Spleen (tissue), 11 donors: ENCODE results near the gene NUP153. TPM values are rescaled to one million over a fixed set of nuclear protein-coding genes. Genes with fewer than 3 reads are reported as not detected.

Experiments
- DNase-seq: peaks from one replicate; pipeline ENCODE4 v3.0.0-alpha.2; 2020
- H3K27ac ChIP-seq, 8 donors: fragments of 200-600 bp; sonication (generic) in 7 of 8; 1 replicate in 4 of 8; 2 replicates in 4 of 8; pipeline versions ENCODE4 v1.5.0 to v1.8.0; 2016 to 2021; ENCODE audit warnings: inconsistent platforms in 4 of 8, mild to moderate bottlenecking in 4 of 8, moderate library complexity in 1 of 8
- H3K27me3 ChIP-seq, 7 donors: fragments of 200-600 bp; sonication (generic) in 6 of 7; replicated peaks in 1 of 7; 1 replicate in 4 of 7; 2 replicates in 3 of 7; pipeline versions ENCODE4 v1.5.0 to v1.8.0; 2016 to 2021; ENCODE audit warnings: inconsistent platforms in 3 of 7, mild to moderate bottlenecking in 1 of 7
- H3K36me3 ChIP-seq, 6 donors: fragments of 200-600 bp; sonication (generic) in 5 of 6; 1 replicate in 4 of 6; 2 replicates in 2 of 6; pipeline versions ENCODE4 v1.5.0 to v1.8.0; 2016 to 2021; ENCODE audit warnings: inconsistent platforms in 2 of 6
- H3K4me1 ChIP-seq, 6 donors: fragments of 200-600 bp; sonication (generic) in 5 of 6; 1 replicate in 3 of 6; 2 replicates in 3 of 6; pipeline versions ENCODE4 v1.5.0 to v1.8.0; 2016 to 2021; ENCODE audit warnings: inconsistent platforms in 3 of 6
- H3K4me3 ChIP-seq, 8 donors: fragments of 200-600 bp; sonication (generic) in 7 of 8; 1 replicate in 4 of 8; 2 replicates in 4 of 8; pipeline versions ENCODE4 v1.5.0 to v1.8.0; 2016 to 2021; ENCODE audit warnings: inconsistent platforms in 4 of 8, mild to moderate bottlenecking in 4 of 8, moderate library complexity in 2 of 8
- H3K9me3 ChIP-seq, 8 donors: fragments of 200-600 bp; sonication (generic) in 7 of 8; 1 replicate in 4 of 8; 2 replicates in 4 of 8; pipeline versions ENCODE4 v1.5.0 to v1.8.0; 2016 to 2021; ENCODE audit warnings: inconsistent platforms in 4 of 8
- POLR2A ChIP-seq, 3 donors: fragments of 450-650 bp; IDR thresholded peaks; one replicate each; pipeline ENCODE4 v1.5.1; 2017; ENCODE audit warnings: antibody characterized with exemption in 3 of 3, mild to moderate bottlenecking in 1 of 3
- POLR2AphosphoS5 ChIP-seq, 3 donors: sonication (generic); formaldehyde crosslinking; IDR thresholded peaks; one replicate each; pipeline ENCODE4 v1.5.1; 2017; ENCODE audit warnings: antibody characterized with exemption in 3 of 3
- WGBS, 5 donors: extraction: QIAGEN DNeasy Blood & Tissue Kit in 3 of 5; methylation state at CpG; one replicate each; pipeline versions ENCODE4 v1.1.5 to v1.1.7; 2013 to 2018; 5-methylcytosine and 5-hydroxymethylcytosine counted together
- intact Hi-C: fragments of 100-400 bp; cut with DNase I; formaldehyde crosslinking; loops from one replicate; pipeline ENCODE4 v1.15.0; 2023; ENCODE audit warnings: low total_unique reads
- polyA plus RNA-seq, 3 donors: library from polyadenylated mRNA; stranded (reverse); fragments of 200-250 nt; gene quantifications; one replicate each; pipeline ENCODE4 v1.2.1, GENCODE V29; 2013
- total RNA-seq, 7 donors: library from RNA; depleted of rRNA in 3 of 7; stranded (reverse); fragments of >200 nt in 3 of 7; fragmentation: NEBNext Ultra II Directional in 4 of 7; extraction: Animal tissue kit (Norgen Biotek cat#: 25700) in 4 of 7; gene quantifications; one replicate each; pipeline versions ENCODE4 v1.1.0 to v1.2.1, GENCODE V29; 2016 to 2021
- TF ChIP-seq, protein P1 (sequence below), 11 experiments: fragments of 200-600 bp in 7 of 11; fragments of 450-650 bp in 4 of 11; sonication (generic) in 4 of 11; IDR thresholded peaks in 8 of 11; conservative IDR thresholded peaks in 3 of 11; 1 replicate in 7 of 11; 2 replicates in 4 of 11; pipeline versions ENCODE4 v1.4.0 to v1.8.0; 2016 to 2021; ENCODE audit warnings: antibody characterized with exemption in 11 of 11, inconsistent platforms in 4 of 11, mild to moderate bottlenecking in 1 of 11
- donor health status: healthy with polysubstance abuse.
- donor health status: DM: no; HTN: no; CAD: no; lungs with moderate emphysema.
- donor health status: DM: no; HTN: no; CAD: no.
- donor health status: Bipolar disorder and iron deficiency.
- donor health status: healthy.
- donor health status: DM: no; HTN: no; CAD: no.
- donor health status: DM: yes; HTN: yes; CAD: no.

The NUP153 gene
- total and polyA plus RNA-seq, 10 donors: 8.9 to 51.5 (median 45.3) TPM

DNA sequence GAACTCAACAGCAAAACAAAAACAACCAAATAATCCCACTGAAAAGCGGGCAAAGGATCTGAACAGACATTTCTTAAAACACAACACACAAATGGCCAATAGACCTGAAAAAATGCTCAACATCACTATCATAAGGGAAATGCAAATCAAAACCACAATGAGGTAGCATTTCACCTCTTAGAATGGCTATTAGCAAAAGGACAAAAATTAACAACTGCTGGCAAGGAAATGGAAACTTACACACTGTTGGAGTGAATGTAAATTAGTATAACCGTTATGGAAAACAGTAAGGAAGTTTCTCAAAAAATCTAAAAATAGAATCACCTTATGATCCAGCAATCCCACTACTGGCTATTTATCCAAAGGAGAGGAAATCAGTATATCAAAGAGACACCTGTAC lies 85.7 kb downstream of the NUP153 start:
- peaks cover 2 to 99% (median 47%) of the 10 kb centered on the region in 6 donors for H3K36me3 ChIP-seq
- no peaks in the 10 kb centered on the region for H3K9me3 ChIP-seq
- TF ChIP-seq POLR2AphosphoS5 (IDR thresholded peaks at IDR 0.05): no peak
- TF ChIP-seq, protein P1, sequence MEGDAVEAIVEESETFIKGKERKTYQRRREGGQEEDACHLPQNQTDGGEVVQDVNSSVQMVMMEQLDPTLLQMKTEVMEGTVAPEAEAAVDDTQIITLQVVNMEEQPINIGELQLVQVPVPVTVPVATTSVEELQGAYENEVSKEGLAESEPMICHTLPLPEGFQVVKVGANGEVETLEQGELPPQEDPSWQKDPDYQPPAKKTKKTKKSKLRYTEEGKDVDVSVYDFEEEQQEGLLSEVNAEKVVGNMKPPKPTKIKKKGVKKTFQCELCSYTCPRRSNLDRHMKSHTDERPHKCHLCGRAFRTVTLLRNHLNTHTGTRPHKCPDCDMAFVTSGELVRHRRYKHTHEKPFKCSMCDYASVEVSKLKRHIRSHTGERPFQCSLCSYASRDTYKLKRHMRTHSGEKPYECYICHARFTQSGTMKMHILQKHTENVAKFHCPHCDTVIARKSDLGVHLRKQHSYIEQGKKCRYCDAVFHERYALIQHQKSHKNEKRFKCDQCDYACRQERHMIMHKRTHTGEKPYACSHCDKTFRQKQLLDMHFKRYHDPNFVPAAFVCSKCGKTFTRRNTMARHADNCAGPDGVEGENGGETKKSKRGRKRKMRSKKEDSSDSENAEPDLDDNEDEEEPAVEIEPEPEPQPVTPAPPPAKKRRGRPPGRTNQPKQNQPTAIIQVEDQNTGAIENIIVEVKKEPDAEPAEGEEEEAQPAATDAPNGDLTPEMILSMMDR (IDR thresholded peaks at IDR 0.05 in 8 of 11, conservative IDR thresholded peaks at IDR 0.05 in 3 of 11): no peak
- no peak for TF ChIP-seq POLR2A (IDR thresholded peaks at IDR 0.05)
- intact Hi-C loops: no loop called here
- no peaks in the 10 kb centered on the region for H3K27me3 ChIP-seq
- no peak overlapping the region for H3K27ac ChIP-seq
- no peak overlapping the region for H3K4me3 ChIP-seq
- peaks cover 0 to 10% (median 0%) of the 10 kb centered on the region in 6 donors for H3K4me1 ChIP-seq
- 55 to 68% (median 59%) methylated on average over 2 of the region's 2 CpGs for WGBS, 5 donors
- no peak for DNase-seq

DNA sequence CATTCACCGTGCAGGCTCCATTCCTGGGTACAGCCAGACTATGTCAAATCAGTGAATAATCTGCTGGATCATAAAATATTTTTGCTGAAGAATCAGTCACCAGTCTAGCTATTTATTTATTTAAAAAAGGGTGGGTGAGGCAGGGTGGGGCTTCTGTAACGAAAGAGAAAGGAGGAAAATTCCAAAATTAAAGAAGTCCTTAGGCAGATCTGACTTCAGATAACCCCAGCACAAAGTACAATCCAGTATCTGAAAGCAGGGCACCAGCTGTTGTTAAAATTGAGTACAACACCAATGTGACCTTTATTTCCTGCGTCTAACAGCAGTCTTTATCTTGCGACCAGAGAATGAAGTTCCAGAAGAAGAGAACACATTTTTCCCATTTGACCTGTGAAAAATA lies 90.9 kb downstream of the NUP153 start:
- no peaks in the 10 kb centered on the region for H3K27me3 ChIP-seq
- intact Hi-C loops: no loop called here
- H3K4me1 ChIP-seq: peaks cover 0 to 4% (median 0%) of the 10 kb centered on the region in 6 donors
- no peak overlapping the region for H3K27ac ChIP-seq
- peaks cover 0 to 82% (median 33%) of the 10 kb centered on the region in 6 donors for H3K36me3 ChIP-seq
- TF ChIP-seq, protein P1 (IDR thresholded peaks at IDR 0.05 in 8 of 11, conservative IDR thresholded peaks at IDR 0.05 in 3 of 11): no peak
- TF ChIP-seq POLR2A (IDR thresholded peaks at IDR 0.05) (no peak), POLR2AphosphoS5 (IDR thresholded peaks at IDR 0.05) (no peak)
- H3K4me3 ChIP-seq: no peak overlapping the region
- whole genome bisulfite sequencing, 5 donors: 84 to 89% (median 86%) methylated on average over 4 of the region's 4 CpGs
- H3K9me3 ChIP-seq: no peaks in the 10 kb centered on the region
- DNase-seq: no peak

DNA sequence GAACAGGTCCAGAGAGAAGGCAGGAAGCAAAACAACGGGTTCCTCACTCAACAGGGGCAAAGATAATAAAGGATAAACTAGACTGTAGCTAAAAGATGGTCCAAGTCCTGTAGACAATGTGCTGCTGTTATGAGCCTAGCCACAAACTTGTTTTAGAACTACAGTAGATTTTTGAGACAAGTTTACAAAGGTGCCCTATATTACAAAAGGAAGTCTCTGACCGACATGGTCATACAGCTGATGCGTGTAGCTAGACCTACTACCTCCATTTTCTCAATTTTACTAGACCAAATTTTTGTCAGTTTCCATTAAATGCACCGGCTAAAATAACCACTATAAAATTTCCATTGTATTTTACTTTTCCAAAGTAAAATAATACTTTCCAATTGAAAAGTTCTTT lies 94.7 kb downstream of the NUP153 start:
- DNase-seq: no peak
- Histone ChIP-seq H3K4me3 (no peak overlapping the region), H3K27ac (peak overlapping the region in 1 of 8 donors; percentile 5), H3K9me3 (no peaks in the 10 kb centered on the region), H3K27me3 (no peaks in the 10 kb centered on the region), H3K36me3 (peaks cover 0 to 82% (median 34%) of the 10 kb centered on the region in 6 donors), H3K4me1 (no peaks in the 10 kb centered on the region)
- TF ChIP-seq, protein P1 (IDR thresholded peaks at IDR 0.05 in 8 of 11, conservative IDR thresholded peaks at IDR 0.05 in 3 of 11): no peak
- TF ChIP-seq POLR2A (IDR thresholded peaks at IDR 0.05) (no peak), POLR2AphosphoS5 (IDR thresholded peaks at IDR 0.05) (no peak)
- 85 to 92% (median 90%) methylated on average over 4 of the region's 4 CpGs for WGBS, 5 donors
- intact Hi-C loops: no loop called here

DNA sequence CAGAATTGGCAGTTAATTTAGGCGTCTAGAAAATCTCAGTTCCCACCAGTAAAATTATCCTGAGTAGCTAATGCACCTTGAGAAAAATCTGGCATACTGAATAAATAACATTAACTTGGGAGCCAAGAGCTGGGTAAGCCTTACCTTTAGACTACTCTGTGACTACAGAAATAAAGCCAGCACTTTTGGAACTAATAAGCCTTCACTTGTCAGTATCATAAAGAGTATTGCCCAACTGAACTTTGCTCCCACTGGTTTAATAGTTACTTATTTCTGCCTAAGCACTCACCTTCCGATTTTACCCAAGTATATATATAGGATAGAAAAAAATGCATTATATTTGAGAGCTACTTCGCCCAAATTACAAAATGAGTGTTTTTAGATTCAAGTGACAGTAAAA lies 95.9 kb downstream of the NUP153 start:
- no peaks in the 10 kb centered on the region for H3K27me3 ChIP-seq
- no peak for TF ChIP-seq POLR2AphosphoS5 (IDR thresholded peaks at IDR 0.05)
- TF ChIP-seq, protein P1 (IDR thresholded peaks at IDR 0.05 in 8 of 11, conservative IDR thresholded peaks at IDR 0.05 in 3 of 11): no peak
- TF ChIP-seq POLR2A (IDR thresholded peaks at IDR 0.05): no peak
- H3K9me3 ChIP-seq: no peaks in the 10 kb centered on the region
- H3K36me3 ChIP-seq: peaks cover 0 to 82% (median 26%) of the 10 kb centered on the region in 6 donors
- WGBS, 5 donors: 90 to 93% (median 90%) methylated on average over 3 of the region's 3 CpGs
- intact Hi-C loops: no loop called here
- H3K4me3 ChIP-seq: no peak overlapping the region
- no peak overlapping the region for H3K27ac ChIP-seq
- no peak for DNase-seq
- no peaks in the 10 kb centered on the region for H3K4me1 ChIP-seq
